HG03097 (cell line): ENCODE results near the gene VTI1A.

ENCODE experiments used
- ATAC-seq: cut with Tn5 transposase; IDR thresholded peaks from one replicate; pipeline ENCODE4 v1.9.1; 2021; ENCODE audit not compliant: unreplicated experiment, low FRiP score

Gene VTI1A

GRCh38 chr10:112793202-112793921, 346.3 kb downstream of the VTI1A start:
- ATAC-seq = no peak

- no peak for ATAC-seq
Observed at GRCh38 chr10:112794201-112794600, 347.2 kb downstream of the VTI1A start.

- no peak for ATAC-seq
Observed at GRCh38 chr10:112795067-112795466, 348.1 kb downstream of the VTI1A start.

- no peak for ATAC-seq
Observed at GRCh38 chr10:112797197-112797596, 350.2 kb downstream of the VTI1A start.

- ATAC-seq = no peak
Observed at GRCh38 chr10:112797855-112798254, 350.8 kb downstream of the VTI1A start.

- ATAC-seq = no peak
Observed at GRCh38 chr10:112799038-112799437, 352.0 kb downstream of the VTI1A start.

GRCh38 chr10:112799726-112800510, 352.9 kb downstream of the VTI1A start:
- ATAC-seq = no peak

- ATAC-seq = no peak
Observed at GRCh38 chr10:112801004-112801403, 354.0 kb downstream of the VTI1A start.

GRCh38 chr10:112801748-112802147, 354.7 kb downstream of the VTI1A start:
- no peak for ATAC-seq

GRCh38 chr10:112802411-112803022, 355.5 kb downstream of the VTI1A start:
- ATAC-seq = no peak

- no peak for ATAC-seq
Observed at GRCh38 chr10:112803961-112804401, 357.0 kb downstream of the VTI1A start.

GRCh38 chr10:112805254-112805590, 358.2 kb downstream of the VTI1A start:
- no peak for ATAC-seq

GRCh38 chr10:112805701-112806100, 358.7 kb downstream of the VTI1A start:
- ATAC-seq = no peak

GRCh38 chr10:112807013-112807412, 360.0 kb downstream of the VTI1A start:
- no peak for ATAC-seq

GRCh38 chr10:112809736-112810135, 362.7 kb downstream of the VTI1A start:
- no peak for ATAC-seq

- ATAC-seq = no peak
Observed at GRCh38 chr10:112810711-112811151, 363.7 kb downstream of the VTI1A start.

- ATAC-seq = no peak
Observed at GRCh38 chr10:112811741-112812551, 364.9 kb downstream of the VTI1A start.

GRCh38 chr10:112812586-112812985, 365.6 kb downstream of the VTI1A start:
- ATAC-seq = no peak

GRCh38 chr10:112813866-112814591, 367.0 kb downstream of the VTI1A start:
- no peak for ATAC-seq
